Caco-2 (cell line): ENCODE results near the gene FOXR1. TPM values are rescaled to one million over a fixed set of nuclear protein-coding genes. Genes with fewer than 3 reads are reported as not detected.

ENCODE experiments used
- BruUV-seq: library from RNA; stranded (reverse); fragments of 400-500 nt; replicated peaks from 2 replicates; lab custom pipeline; 2021; lab: Mats Ljungman, UMichigan
- CTCF ChIA-PET: fragments of 300-600 bp; sonication (Branson Sonifier 250); formaldehyde crosslinking; loops from one replicate; lab custom pipeline; 2022; ENCODE audit warnings: antibody characterized with exemption; lab: Charles Lee
- POLR2A ChIA-PET: fragments of 300-600 bp; sonication (Branson Sonifier 250); formaldehyde crosslinking; loops from one replicate; lab custom pipeline; 2022; ENCODE audit warnings: antibody characterized with exemption; lab: Charles Lee
- DNase-seq, 2 experiments: peaks; one replicate each; pipeline versions ENCODE4 v3.0.0 to v3.0.0-alpha.2; 2020 to 2022
- H3K27me3 ChIP-seq: replicated peaks from 2 replicates; pipeline ENCODE4 v1.6.0; 2011; ENCODE audit warnings: low read length; ENCODE audit not compliant: control insufficient read depth, insufficient read depth
- H3K36me3 ChIP-seq: 2 replicates; pipeline ENCODE4 v1.5.1; 2011; ENCODE audit warnings: low read length; ENCODE audit not compliant: control insufficient read depth, insufficient read depth
- H3K4me1 ChIP-seq: fragments of 250-450 bp; sonication (Bioruptor Pico); 2 replicates; pipeline ENCODE4 v1.5.1; 2020; ENCODE audit warnings: mild to moderate bottlenecking
- H3K4me3 ChIP-seq: 2 replicates; pipeline ENCODE4 v1.5.1; 2011; ENCODE audit warnings: low read depth, mild to moderate bottlenecking, control low read depth, low read length
- H3K9me3 ChIP-seq: fragments of 250-450 bp; sonication (Bioruptor Pico); 2 replicates; pipeline ENCODE4 v1.5.1; 2020; ENCODE audit warnings: mild to moderate bottlenecking, moderate library complexity
- H3K27ac Mint-ChIP-seq: one replicate; pipeline ENCODE4 v1.8.0; 2022; ENCODE audit warnings: mixed read lengths; ENCODE audit not compliant: unreplicated experiment
- H3K27me3 Mint-ChIP-seq: one replicate; pipeline ENCODE4 v1.8.0; 2022; ENCODE audit warnings: mixed read lengths; ENCODE audit not compliant: insufficient read depth, unreplicated experiment
- H3K36me3 Mint-ChIP-seq: one replicate; pipeline ENCODE4 v1.8.0; 2022; ENCODE audit warnings: mild to moderate bottlenecking, mixed read lengths; ENCODE audit not compliant: insufficient read depth, unreplicated experiment
- H3K4me1 Mint-ChIP-seq: one replicate; pipeline ENCODE4 v1.8.0; 2022; ENCODE audit warnings: low read depth, mixed read lengths; ENCODE audit not compliant: unreplicated experiment
- H3K4me3 Mint-ChIP-seq: one replicate; pipeline ENCODE4 v1.8.0; 2022; ENCODE audit warnings: mild to moderate bottlenecking, moderate library complexity, mixed read lengths; ENCODE audit not compliant: unreplicated experiment
- H3K9me3 Mint-ChIP-seq: one replicate; pipeline ENCODE4 v1.8.0; 2022; ENCODE audit warnings: mixed read lengths; ENCODE audit not compliant: unreplicated experiment
- intact Hi-C: fragments of 100-400 bp; cut with micrococcal nuclease; formaldehyde crosslinking; loops from one replicate; pipeline ENCODE4 v1.10.0; 2022; ENCODE audit not compliant: unreplicated experiment
- total RNA-seq: library from RNA; stranded (reverse); gene quantifications from 2 replicates; pipeline ENCODE4 v1.2.3, GENCODE V29; 2022
- TF ChIP-seq, protein P1 (sequence below), 2 experiments: fragments of 200-600 bp in 1 of 2; IDR thresholded peaks; 1 replicate in 1 of 2; 2 replicates in 1 of 2; pipeline versions ENCODE4 v1.5.1 to v1.8.0; 2011 to 2022; ENCODE audit warnings: antibody characterized with exemption in 1 of 2, control low read depth in 1 of 2, inconsistent platforms in 1 of 2, low read depth in 1 of 2, low read length in 1 of 2, mild to moderate bottlenecking in 1 of 2, moderate library complexity in 1 of 2; ENCODE audit not compliant: insufficient read depth in 1 of 2, severe bottlenecking in 1 of 2, unreplicated experiment in 1 of 2

FOXR1 gene
- total RNA-seq, 1 experiment from 2014 or later = not detected

DNA sequence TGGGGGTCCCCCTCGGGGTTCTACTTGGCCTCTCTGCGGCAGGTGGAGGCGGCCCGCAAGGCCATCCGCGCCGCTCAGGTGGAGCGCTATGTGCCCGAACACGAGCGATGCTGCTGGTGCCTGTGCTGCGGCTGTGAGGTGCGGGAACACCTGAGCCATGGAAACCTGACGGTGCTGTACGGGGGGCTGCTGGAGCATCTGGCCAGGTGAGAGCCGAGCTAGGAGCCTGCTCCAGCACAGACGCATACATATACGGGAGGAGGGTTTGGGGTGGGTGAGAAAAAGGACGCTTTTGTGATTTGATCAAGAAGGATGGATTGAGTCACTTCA lies 26.8 kb downstream of the FOXR1 start:
- Mint-ChIP-seq H3K36me3 (peaks cover 59% of the 10 kb centered on the region), H3K27ac (peak overlapping the region; percentile 94), H3K27me3 (no peaks in the 10 kb centered on the region), H3K9me3 (no peaks in the 10 kb centered on the region), H3K4me1 (peaks cover 24% of the 10 kb centered on the region), H3K4me3 (peak overlapping the region; percentile 96)
- POLR2A ChIA-PET = interaction anchor here (0.5 to 2.6 kb wide), 13 partner anchors 12 to 123 kb away, joined by 3 to 24 read pairs (median 6); partner anchors contain the start of genes DPAGT1, RPS25, TRAPPC4 and VPS11
- no peak for DNase-seq
- no TSS peak for BruUV-seq
- H3K4me1 ChIP-seq = peaks cover 17% of the 10 kb centered on the region
- H3K4me3 ChIP-seq = peak overlapping the region; percentile 75
- CTCF ChIA-PET = interaction anchor here (0.7 to 1.1 kb wide), 4 partner anchors 57 to 309 kb away, joined by 3 to 5 read pairs (median 3); no protein-coding TSS in a partner anchor
- intact Hi-C loops = loop anchor here (1.0 kb wide), 3 partner anchors 20 to 59 kb away; partner anchors contain the start of genes HYOU1, RPS25 and TRAPPC4
- TF ChIP-seq, protein P1, sequence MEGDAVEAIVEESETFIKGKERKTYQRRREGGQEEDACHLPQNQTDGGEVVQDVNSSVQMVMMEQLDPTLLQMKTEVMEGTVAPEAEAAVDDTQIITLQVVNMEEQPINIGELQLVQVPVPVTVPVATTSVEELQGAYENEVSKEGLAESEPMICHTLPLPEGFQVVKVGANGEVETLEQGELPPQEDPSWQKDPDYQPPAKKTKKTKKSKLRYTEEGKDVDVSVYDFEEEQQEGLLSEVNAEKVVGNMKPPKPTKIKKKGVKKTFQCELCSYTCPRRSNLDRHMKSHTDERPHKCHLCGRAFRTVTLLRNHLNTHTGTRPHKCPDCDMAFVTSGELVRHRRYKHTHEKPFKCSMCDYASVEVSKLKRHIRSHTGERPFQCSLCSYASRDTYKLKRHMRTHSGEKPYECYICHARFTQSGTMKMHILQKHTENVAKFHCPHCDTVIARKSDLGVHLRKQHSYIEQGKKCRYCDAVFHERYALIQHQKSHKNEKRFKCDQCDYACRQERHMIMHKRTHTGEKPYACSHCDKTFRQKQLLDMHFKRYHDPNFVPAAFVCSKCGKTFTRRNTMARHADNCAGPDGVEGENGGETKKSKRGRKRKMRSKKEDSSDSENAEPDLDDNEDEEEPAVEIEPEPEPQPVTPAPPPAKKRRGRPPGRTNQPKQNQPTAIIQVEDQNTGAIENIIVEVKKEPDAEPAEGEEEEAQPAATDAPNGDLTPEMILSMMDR (IDR thresholded peaks at IDR 0.05; ENCODE audit: insufficient read depth in 1 of 2, low read depth in 1 of 2, low read length in 1 of 2, severe bottlenecking in 1 of 2, unreplicated experiment in 1 of 2) = no peak
- no peaks in the 10 kb centered on the region for H3K27me3 ChIP-seq
- H3K36me3 ChIP-seq = peaks cover 15% of the 10 kb centered on the region
- H3K9me3 ChIP-seq = no peaks in the 10 kb centered on the region

DNA sequence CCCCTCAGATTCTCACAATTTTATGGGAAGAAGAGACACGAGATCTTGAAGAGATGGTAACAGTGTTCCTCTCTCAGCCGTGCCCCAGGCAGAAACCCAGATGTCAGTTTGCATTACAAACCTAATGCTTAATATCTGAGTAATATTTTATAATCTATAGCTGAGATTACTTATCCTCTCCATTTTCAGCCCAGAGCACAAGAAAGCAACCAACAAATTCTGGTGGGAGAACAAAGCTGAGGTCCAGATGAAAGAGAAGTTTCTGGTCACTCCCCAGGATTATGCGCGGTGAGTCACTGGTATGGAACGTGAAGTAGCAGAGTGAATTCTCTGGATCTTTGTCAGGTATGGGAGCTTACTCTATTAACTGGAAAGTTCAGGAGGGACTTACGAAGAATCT lies 27.3 kb downstream of the FOXR1 start:
- H3K36me3 ChIP-seq = peaks cover 15% of the 10 kb centered on the region
- Mint-ChIP-seq H3K36me3 (peaks cover 63% of the 10 kb centered on the region), H3K27me3 (no peaks in the 10 kb centered on the region), H3K9me3 (no peaks in the 10 kb centered on the region), H3K4me1 (peaks cover 24% of the 10 kb centered on the region), H3K27ac (peak overlapping the region; percentile 94), H3K4me3 (peak overlapping the region; percentile 96)
- H3K4me1 ChIP-seq = peaks cover 17% of the 10 kb centered on the region
- TF ChIP-seq, protein P1 (IDR thresholded peaks at IDR 0.05; ENCODE audit: insufficient read depth in 1 of 2, low read depth in 1 of 2, low read length in 1 of 2, severe bottlenecking in 1 of 2, unreplicated experiment in 1 of 2) = no peak
- CTCF ChIA-PET = interaction anchor here (0.7 to 1.0 kb wide), 3 partner anchors 57 to 309 kb away, joined by 3 to 5 read pairs (median 3); no protein-coding TSS in a partner anchor
- POLR2A ChIA-PET = interaction anchor here (0.5 to 2.6 kb wide), 13 partner anchors 11 to 563 kb away, joined by 3 to 24 read pairs (median 4); partner anchors contain the start of genes HMBS, RPS25 and TRAPPC4
- no peaks in the 10 kb centered on the region for H3K27me3 ChIP-seq
- BruUV-seq = TSS peak; percentile 52
- H3K4me3 ChIP-seq = peak overlapping the region; percentile 75
- intact Hi-C loops = loop anchor here (1.0 kb wide), 3 partner anchors 19 to 58 kb away; partner anchors contain the start of genes HYOU1, RPS25 and TRAPPC4
- H3K9me3 ChIP-seq = no peaks in the 10 kb centered on the region
- peak; percentile 86 to 87 for DNase-seq

DNA sequence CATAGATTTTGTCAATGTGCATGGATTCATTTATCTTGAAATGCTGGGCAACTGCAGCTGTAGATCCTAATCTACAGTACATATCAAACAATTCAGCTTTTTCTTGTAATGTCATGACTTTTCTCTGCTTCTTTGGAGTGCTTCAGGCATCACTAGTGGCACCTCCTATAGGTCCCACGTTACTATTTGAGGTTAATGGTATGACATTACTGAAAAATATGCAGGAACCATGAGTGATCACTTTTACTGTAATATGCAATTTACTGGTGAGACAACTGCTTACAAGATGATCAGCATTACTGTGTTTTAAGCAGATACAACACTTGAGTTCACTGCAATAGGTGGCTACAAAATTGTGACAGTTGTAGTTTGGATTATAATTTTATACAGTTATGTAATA lies 29.3 kb downstream of the FOXR1 start:
- CTCF ChIA-PET = interaction anchor here (0.9 kb wide), 1 partner anchor 70 kb away, joined by 3 read pairs; no protein-coding TSS in a partner anchor

More for the DNA sequence above, 29.3 kb downstream of the FOXR1 start:
- TF ChIP-seq, protein P1 (IDR thresholded peaks at IDR 0.05; ENCODE audit: insufficient read depth in 1 of 2, low read depth in 1 of 2, low read length in 1 of 2, severe bottlenecking in 1 of 2, unreplicated experiment in 1 of 2) = no peak
- Histone ChIP-seq H3K4me3 (no peak overlapping the region), H3K9me3 (no peaks in the 10 kb centered on the region), H3K4me1 (peaks cover 12% of the 10 kb centered on the region), H3K27me3 (no peaks in the 10 kb centered on the region), H3K36me3 (peaks cover 15% of the 10 kb centered on the region)
- peaks cover 84% of the 10 kb centered on the region for H3K36me3 Mint-ChIP-seq
- DNase-seq = no peak
- H3K4me3 Mint-ChIP-seq = peak overlapping the region; percentile 25
- H3K27me3 Mint-ChIP-seq = no peaks in the 10 kb centered on the region
- POLR2A ChIA-PET = no interaction called here
- no TSS peak for BruUV-seq
- H3K9me3 Mint-ChIP-seq = no peaks in the 10 kb centered on the region
- intact Hi-C loops = no loop called here
- no peak overlapping the region for H3K27ac Mint-ChIP-seq
- H3K4me1 Mint-ChIP-seq = peaks cover 24% of the 10 kb centered on the region
